HG02642 (cell line): ENCODE data around the gene PPP2R3C.
"Not testable (repeated sequence)": the region's sequence is repeated elsewhere in the genome, so short reads cannot be mapped to it uniquely, and the experiment has no call there.

Experiments
- ATAC-seq: cut with Tn5 transposase; IDR thresholded peaks from one replicate; pipeline ENCODE4 v1.9.1; 2021; ENCODE audit warnings: mild to moderate bottlenecking; ENCODE audit not compliant: unreplicated experiment, poor library complexity

PPP2R3C gene

GRCh38 chr14:35133542-35134328 is 11.9 kb upstream of the PPP2R3C start:
- no peak for ATAC-seq

GRCh38 chr14:35124127-35124526 is 2.3 kb upstream of the PPP2R3C start:
- ATAC-seq, result no peak

GRCh38 chr14:35123388-35123703 is 1.6 kb upstream of the PPP2R3C start:
- no peak for ATAC-seq

- no peak for ATAC-seq
These were observed 1.1 kb upstream of the PPP2R3C start for GRCh38 chr14:35122696-35123387.

GRCh38 chr14:35121026-35121886 is 534 bp downstream of the PPP2R3C start:
- peak; percentile 0 for ATAC-seq

- ATAC-seq, result no peak
These were observed 4.7 kb downstream of the PPP2R3C start for GRCh38 chr14:35117112-35117511.

- no peak for ATAC-seq
These were observed 5.5 kb downstream of the PPP2R3C start for GRCh38 chr14:35116242-35116641.

GRCh38 chr14:35114036-35114435 is 7.8 kb downstream of the PPP2R3C start:
- no peak for ATAC-seq

- ATAC-seq, result no peak
These were observed 8.4 kb downstream of the PPP2R3C start for GRCh38 chr14:35113308-35113950.

GRCh38 chr14:35112641-35113040 is 9.1 kb downstream of the PPP2R3C start:
- no peak for ATAC-seq

- no peak for ATAC-seq
These were observed 13.9 kb downstream of the PPP2R3C start for GRCh38 chr14:35107866-35108265.

- not testable (repeated sequence) for ATAC-seq
These were observed 27.1 kb downstream of the PPP2R3C start for GRCh38 chr14:35094645-35095044.

GRCh38 chr14:35088514-35088913 is 33.3 kb downstream of the PPP2R3C start:
- no peak for ATAC-seq

- no peak for ATAC-seq
These were observed 36.3 kb downstream of the PPP2R3C start for GRCh38 chr14:35085441-35085840.

GRCh38 chr14:35083530-35084150 is 38.1 kb downstream of the PPP2R3C start:
- ATAC-seq, result no peak

- no peak for ATAC-seq
These were observed 42.0 kb downstream of the PPP2R3C start for GRCh38 chr14:35079742-35080141.

GRCh38 chr14:35078082-35078481 is 43.7 kb downstream of the PPP2R3C start:
- ATAC-seq, result no peak

GRCh38 chr14:35073486-35073885 is 48.3 kb downstream of the PPP2R3C start:
- ATAC-seq, result no peak

GRCh38 chr14:35072226-35072625 is 49.6 kb downstream of the PPP2R3C start:
- no peak for ATAC-seq
